Tongue (tissue), 1 donor: Measurements from ENCODE around the gene KRT31. TPM values are rescaled to one million over a fixed set of nuclear protein-coding genes. Genes with fewer than 3 reads are reported as not detected.

Experiments
- total RNA-seq: library from RNA; depleted of rRNA; stranded (reverse); fragments of >200 nt; gene quantifications from one replicate; pipeline ENCODE4 v1.2.3, GENCODE V29; 2014

Gene KRT31
- total RNA-seq, 1 donor from 2014 or later: 6.1 TPM

Other genes starting within 250 kb of the KRT31 start
- not detected for gene KRTAP4-5, start 247.8 kb downstream of the KRT31 start, total RNA-seq
- not detected for gene KRTAP4-4, start 236.9 kb downstream of the KRT31 start, total RNA-seq
- not detected for gene KRTAP4-3, start 229.4 kb downstream of the KRT31 start, total RNA-seq
- not detected for gene KRTAP4-2, start 219.4 kb downstream of the KRT31 start, total RNA-seq
- not detected for gene KRTAP4-1, start 212.7 kb downstream of the KRT31 start, total RNA-seq
- gene KRTAP9-1, start 207.7 kb downstream of the KRT31 start, total RNA-seq: not detected
- not detected for gene KRTAP9-2, start 171.0 kb downstream of the KRT31 start, total RNA-seq
- gene KRTAP9-3, start 165.2 kb downstream of the KRT31 start, total RNA-seq: not detected
- gene KRTAP9-8, start 159.6 kb downstream of the KRT31 start, total RNA-seq: not detected
- not detected for gene KRTAP9-4, start 147.9 kb downstream of the KRT31 start, total RNA-seq
- not detected for gene KRTAP9-9, start 142.2 kb downstream of the KRT31 start, total RNA-seq
- gene KRTAP9-6, start 132.2 kb downstream of the KRT31 start, total RNA-seq: not detected
- gene KRTAP9-7, start 121.9 kb downstream of the KRT31 start, total RNA-seq: not detected
- gene KRTAP29-1, start 94.8 kb downstream of the KRT31 start, total RNA-seq: not detected
- gene KRTAP16-1, start 88.3 kb downstream of the KRT31 start, total RNA-seq: not detected
- gene KRTAP17-1, start 81.9 kb downstream of the KRT31 start, total RNA-seq: 1.0 TPM
- not detected for gene KRT33A, start 46.8 kb downstream of the KRT31 start, total RNA-seq
- 0.21 TPM for gene KRT33B, start 27.8 kb downstream of the KRT31 start, total RNA-seq
- 0.51 TPM for gene KRT34, start 15.3 kb downstream of the KRT31 start, total RNA-seq
- not detected for gene KRT37, start 27.0 kb upstream of the KRT31 start, total RNA-seq
- not detected for gene KRT38, start 43.4 kb upstream of the KRT31 start, total RNA-seq
- gene KRT32, start 69.8 kb upstream of the KRT31 start, total RNA-seq: not detected
- not detected for gene KRT35, start 83.5 kb upstream of the KRT31 start, total RNA-seq
- not detected for gene KRT36, start 92.3 kb upstream of the KRT31 start, total RNA-seq
- gene KRT13, start 108.0 kb upstream of the KRT31 start, total RNA-seq: 1,847 TPM
- gene KRT15, start 121.3 kb upstream of the KRT31 start, total RNA-seq: 633 TPM
- 248 TPM for gene KRT19, start 130.7 kb upstream of the KRT31 start, total RNA-seq
- gene KRT9, start 174.5 kb upstream of the KRT31 start, total RNA-seq: not detected
- 738 TPM for gene KRT14, start 189.3 kb upstream of the KRT31 start, total RNA-seq
- 52.3 TPM for gene KRT16, start 215.2 kb upstream of the KRT31 start, total RNA-seq
- gene KRT17, start 227.0 kb upstream of the KRT31 start, total RNA-seq: 253 TPM